Measurements from ENCODE around the gene LCN12.

Gene LCN12

DNA sequence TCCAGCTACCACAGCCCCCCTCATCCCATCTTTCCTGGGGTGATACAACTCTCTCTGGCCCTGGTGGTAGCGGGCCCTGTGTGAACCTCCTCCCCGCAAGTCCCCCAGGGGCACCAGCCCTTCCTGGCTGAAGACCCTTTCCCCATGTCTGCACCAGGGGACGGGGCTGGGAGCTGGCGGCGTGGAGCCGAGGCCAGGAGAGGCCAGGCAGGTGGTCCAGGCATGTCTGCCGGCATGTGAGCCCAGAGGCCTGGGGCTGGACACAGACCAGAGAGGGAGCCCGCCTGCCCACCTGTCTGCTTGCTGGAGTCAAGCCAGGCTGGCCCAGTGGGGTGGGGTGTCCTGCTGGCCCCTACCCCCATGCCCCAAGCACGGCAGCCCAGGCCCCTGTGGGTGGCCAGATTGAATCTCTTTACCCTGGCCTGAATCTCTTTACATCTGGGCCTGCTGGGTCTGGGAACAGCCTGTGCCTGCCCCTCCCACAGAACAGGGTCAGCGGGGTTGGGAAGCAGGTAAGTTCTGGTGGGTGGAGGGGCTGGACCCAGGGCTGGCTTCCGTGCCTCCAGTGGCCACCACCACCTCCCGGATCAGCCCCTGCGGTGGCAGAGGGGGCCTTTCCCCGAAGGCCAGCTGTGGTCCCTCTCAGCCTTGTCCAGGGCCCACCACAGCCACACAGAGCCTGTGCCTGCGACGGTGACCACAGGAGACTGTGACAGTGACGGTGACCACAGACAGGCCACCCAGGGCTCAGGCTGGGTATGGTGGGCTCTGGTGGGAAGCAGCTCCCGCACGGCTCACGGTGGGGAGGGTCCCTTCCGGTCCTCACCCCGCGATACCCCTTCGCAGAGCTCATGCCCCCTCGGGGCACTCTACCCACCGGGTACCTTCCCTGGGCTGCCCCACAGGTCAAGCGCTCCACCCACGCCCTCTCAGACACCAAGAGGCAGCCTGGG, 7.1 kb downstream of the LCN12 start:
- DNase-seq: no peak

DNA sequence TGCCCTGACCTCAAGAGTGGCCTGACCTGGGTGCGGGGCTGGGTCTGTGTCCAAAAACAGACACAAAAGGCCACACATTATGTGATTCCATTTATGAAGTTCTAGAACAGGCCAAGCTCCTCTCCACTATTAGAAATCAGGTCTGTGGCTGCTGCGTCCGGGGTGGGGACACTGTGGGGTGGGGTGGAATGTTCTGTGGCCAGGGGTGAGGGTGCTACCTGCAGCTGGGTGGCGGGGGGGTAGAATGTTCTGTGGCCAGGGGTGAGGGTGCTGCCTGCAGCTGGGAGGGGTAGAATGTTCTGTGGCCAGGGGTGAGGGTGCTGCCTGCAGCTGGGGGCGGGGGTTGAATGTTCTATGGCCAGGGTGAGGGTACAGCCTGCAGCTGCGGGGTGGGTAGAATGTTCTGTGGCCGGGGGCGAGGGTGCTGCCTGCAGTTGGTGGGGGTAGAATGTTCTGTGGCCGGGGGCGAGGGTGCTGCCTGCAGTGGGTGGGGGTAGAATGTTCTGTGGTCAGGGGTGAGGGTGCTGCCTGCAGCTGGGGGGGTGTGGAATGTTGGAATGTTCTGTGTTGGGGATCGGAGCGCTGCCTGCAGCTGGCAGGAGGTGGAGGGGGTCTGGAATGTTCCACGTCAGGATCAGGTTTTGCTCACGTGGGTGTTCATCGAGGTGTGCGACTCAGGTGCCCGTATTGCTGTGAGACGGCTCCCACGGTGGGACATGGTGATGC, 8.3 kb downstream of the LCN12 start:
- peak; percentile 58 for DNase-seq

DNA sequence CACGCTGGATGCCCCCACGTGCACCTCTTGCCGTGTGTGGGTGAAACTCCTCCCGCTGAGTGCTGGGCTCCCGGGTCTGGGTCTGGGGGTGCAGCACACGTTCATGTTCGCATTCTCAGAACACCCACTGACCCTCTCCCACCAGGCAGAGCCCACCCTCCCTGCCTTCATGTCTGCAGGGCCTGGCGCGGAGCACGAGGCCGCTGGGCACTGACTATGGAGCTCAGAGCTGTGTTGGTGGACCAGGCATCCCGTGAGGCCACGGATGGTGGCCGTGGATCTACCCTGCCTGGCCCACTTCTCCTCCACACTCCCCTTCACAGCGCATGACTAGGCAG, 8.8 kb downstream of the LCN12 start:
- DNase-seq: no peak

DNA sequence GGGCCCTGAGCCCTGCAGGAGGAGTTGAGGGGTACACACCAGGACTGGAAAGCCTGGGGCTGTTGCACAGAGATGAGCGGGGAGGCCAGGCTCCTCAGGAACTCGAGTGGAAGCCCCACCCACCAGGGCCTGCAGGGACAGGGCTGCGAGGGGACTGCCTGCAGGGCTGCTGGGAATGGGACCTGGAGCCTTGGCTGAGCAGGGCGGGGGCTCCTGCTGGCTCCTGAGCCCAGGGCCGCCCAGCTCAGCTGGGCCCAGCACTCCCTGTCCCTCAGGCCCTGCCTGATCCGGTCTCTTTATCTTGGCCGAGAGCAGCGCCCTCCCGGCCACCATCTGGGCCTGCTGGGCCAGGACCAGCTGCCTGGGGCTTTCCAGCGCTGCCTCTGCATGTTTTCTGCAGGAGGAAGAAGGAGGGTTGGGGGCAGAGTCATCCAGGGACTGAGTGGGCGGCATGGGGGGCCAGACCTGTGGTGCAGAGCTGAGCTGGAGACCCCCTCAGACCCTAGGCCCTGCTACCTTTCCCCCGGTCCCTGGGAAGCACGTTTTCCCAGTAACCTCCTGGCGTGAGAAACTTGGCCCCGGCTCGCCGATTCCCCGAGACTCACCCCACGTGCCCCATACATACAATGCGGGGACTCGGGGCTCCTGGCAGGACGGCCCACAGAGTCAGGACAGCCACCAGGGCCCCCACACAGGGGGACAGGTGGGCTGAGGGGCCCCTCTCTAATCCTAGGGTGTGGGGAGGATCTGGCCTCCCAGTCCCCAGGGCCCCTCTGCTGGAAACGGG, 9.4 kb downstream of the LCN12 start:
- DNase-seq: no peak

DNA sequence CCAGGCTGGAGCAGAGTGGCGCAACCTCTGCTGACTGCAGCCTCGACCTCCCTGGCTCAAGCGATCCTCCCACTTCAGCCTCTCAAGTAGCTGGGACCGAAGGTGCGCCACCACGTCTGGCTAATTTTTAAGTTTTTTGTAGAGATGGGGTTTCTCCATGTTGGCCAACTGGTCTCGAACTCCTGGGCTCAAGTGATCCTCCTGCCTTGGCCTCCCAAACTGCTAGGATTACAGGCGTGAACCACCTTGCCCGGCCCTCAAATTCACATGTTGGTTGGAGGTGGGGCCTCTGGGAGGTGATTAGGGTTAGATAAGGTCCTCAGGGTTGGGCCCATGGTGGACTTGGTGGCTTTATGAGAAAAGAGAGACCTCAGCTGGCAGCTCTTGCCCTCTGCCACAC, 10.1 kb downstream of the LCN12 start:
- no peak for DNase-seq

DNA sequence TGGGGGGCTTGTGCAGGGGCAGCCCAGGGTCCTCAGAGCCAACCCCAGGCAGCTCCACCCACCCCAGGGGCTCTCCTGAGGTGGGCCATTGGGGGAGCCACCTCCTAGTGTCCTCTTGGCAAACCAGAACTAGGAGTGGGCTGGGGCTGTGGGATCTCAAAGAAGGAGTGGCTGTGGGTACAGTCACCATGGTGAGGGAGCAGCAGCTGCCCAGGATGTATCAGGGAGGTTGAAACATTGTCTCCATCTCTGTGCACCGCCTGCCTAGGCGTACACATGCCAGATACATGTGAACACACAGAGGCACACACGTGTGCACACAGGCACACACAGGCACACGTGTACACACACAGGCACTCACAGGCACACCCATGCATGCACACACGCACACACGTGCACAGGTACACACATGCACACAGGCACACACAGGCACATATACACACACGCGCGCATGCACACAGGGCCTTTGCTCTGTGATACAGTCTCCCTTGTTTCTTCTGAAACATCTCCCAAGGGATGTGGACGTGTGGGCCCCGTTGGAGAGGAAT, 10.7 kb downstream of the LCN12 start:
- DNase-seq: no peak

DNA sequence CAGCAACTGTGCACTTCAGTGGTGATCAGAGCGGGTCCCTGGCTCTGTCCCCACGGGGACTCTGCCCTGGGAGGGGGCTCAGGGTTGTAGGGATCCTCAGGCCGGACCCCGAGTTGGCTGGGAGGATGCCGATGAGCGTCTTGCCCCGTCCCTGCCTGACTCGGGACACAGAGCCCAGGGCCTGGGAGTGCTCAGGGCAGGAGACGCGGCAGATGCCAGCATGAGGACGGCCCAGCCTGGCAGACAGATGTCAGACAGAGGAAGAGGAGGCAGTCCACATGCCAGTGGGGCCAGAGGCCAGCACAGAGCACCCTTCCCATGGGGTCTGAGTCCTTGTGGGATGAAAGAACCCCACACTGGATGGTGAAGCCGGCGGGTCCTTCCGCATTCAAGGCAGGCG, 11.3 kb downstream of the LCN12 start:
- no peak for DNase-seq

DNA sequence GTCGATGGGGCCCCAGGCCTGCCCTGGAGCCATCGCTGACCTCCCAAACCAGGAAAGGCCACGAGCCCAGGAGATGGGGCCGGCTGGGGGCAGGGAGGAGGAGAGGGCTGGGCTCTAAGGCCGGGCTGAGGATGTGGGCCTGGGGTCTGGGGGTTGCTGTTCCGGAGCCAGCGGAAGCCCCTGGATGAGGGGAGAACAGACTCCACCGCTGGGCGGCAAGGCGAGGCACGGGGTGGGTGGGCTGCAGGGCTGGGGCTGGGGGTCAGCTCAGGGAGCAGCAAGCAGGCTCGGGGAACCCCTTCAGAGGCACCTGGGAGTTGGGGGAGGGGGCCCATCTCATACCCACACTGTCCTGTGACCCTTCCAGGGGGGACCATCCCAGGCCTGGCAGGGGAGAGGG, 11.7 kb downstream of the LCN12 start:
- no peak for DNase-seq

DNA sequence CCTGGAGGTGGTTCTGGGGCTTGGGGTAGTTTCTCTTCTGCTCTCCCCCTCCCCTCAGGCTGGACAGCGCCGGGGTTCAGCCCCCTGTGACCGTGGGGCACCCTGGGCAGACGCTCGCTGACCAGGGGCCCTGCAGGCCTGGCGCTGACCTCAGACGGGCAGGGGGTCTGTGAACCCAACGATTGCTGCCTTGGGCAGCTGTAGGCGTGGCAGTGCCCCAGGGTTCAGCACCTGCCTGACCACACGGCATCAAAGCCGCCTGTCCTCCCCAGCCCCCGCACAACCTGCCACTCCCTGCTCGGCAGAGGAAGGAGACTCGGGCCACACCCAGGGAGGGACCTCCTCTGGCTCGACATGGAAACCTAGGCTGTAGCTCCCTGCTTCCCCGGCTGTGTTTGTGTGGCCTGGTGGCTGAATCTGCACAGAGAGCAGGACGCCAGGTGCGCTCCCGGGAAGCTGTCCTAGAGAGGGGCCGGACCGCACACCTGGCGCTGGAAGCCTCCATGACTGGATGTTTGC, 12.2 kb downstream of the LCN12 start:
- DNase-seq: no peak

DNA sequence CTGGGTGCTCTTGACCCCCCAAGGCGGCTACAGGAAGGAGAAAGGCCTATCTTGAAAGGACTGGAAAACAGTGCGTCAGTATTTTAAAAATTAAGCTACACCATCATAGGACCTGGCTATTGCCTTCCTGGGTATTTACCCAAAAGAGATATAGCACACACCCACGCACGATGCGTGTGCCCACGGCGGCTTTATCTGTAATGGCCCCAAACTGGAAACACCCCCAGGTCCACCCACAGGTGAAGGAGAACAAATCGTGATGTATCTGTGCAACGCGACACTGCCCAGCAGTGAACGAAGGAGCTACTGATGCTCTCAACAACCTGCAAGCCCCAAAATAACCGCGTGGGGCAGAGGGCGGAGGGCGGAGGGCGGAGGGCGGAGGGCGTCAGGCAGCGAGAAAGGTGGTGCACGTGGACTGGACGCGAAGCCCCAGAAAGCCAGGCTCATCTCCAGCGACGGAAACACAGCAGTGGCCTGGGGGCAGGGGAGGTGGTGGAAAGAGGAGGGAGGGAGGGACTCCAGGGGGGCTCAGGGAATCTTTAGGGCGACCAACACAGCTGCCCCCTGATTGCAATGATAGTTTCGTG, 12.9 kb downstream of the LCN12 start:
- no peak for DNase-seq

DNA sequence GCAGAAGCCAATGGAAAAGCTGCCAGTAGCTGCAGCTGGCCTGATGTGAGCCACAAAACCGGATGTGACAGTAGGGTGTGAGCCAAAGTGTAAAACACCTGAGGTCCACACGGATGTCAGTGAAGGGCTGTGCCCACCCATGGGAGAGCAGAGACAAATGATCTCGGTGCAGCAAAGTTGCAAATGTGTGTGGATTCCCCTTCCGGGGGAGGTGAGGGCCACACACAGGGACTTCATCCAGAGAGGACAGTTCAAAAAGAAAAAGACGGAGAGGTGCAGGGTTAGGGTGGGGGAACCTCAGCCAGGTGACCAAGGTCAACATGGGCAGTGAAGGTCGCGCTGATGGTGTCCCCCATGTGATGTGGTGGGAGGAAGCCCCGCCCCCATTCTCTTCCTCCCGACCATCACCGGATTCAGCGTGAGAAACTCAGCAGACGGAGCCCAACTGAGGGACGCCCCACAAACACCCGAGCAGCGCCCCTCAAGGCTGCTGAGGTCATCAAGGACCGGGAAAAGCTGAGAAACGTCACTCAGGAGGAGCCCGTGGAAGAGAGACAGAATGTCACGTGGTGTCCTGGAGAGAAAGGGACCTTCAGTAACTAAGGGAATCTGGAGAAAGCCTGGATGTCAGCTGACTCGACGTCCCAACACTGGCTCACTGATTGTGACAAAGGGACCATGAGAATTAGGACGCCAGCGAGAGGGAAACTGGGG, 13.9 kb downstream of the LCN12 start:
- peak; percentile 77 for DNase-seq

DNA sequence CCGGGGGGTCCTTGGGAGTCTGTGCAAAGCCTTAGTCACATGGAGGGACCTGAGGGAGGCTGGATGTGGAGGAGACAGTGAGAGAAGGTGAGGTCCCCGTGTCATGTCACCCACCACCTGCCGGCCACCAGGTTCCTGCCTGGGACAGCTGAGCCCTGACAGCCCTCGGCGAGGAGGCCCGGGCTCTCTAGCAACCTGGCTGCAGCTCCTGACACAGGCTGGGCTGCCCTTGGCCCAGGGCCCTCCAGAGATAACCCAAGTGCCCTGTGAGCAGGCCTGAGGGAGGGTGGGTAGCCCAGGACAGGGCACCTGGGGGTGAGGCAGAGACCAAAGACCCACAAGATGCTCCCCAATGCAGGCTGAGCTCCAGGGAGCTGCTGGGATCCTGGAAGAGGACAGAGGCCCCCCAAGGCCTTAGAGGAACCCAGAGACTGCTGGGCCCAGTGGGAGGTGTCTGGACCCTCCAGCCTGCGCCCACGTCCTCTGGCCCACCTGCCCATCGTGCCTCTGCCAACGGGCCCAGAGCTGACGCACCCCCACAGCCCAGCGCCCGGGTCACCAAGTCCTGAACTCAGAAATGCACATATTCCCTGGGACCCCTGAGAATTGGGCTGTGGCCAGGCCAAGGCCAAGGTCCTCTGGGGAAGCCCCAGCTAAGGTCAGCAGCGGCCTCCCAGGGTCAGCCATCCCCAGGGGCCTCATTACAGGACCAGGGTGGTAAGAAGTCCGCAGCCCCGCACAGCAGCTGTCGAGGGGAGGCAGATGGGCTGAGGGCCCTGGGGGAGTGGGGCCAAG, 16.5 kb downstream of the LCN12 start:
- DNase-seq: no peak

DNA sequence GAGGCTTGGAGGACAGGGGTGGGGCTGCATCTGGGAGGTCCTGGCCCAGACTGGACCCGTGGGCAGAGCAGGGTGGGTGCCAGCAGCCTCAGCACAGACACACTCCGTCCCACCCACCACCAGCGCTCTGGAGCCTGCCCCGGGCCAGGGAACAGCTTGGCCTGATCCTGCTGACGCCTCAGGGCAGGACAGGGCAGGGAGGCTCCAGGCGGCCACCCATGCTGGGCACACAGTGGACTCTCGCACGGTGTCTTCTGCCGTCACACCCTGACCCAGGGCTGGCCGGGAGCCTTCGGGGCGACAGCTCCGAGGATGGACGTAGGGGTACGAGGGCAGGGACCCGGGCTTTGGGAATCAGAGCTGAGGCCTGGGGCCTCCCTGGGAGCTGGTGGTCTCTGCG, 17.1 kb downstream of the LCN12 start:
- no peak for DNase-seq

DNA sequence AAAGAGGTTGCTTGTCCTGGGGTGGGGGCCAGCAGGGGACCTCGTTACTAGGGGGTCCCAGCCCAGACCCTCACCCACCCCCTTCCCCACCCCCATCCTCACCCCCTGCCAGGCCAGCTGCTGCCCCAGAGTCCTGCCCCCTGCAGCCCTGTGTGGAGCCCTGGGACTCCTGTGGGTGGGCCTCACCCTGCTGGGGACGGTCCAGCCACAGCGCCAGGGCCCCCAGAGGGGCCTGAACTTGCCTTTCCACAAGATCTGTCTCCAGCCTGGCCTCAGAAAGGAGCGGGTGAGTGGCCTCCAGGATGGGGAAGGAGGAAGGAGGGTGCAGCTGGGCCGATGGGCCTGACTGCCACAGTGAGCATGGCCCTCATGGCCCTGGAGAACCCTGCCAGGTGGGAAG, 17.7 kb downstream of the LCN12 start:
- DNase-seq: no peak

DNA sequence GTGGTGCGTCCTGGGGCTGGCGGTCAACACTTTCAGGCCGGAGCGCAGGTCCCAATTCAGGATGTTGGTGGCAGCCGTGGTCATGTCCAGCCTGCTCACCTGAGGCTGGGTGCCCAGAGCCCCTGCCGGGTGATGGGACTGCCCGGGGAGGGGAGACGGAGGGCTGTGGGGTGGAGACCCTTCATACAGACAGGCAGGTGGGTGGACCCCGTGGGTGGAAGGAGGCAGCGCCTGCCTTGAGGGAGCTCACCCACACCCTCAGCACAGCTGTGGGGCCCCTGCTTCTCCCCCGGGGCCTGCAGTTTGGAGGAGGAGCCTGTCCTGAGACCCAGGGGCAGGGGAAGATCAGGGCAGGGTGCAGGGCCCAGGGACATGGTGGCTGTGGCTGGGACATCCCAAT, 18.3 kb downstream of the LCN12 start:
- DNase-seq: no peak

DNA sequence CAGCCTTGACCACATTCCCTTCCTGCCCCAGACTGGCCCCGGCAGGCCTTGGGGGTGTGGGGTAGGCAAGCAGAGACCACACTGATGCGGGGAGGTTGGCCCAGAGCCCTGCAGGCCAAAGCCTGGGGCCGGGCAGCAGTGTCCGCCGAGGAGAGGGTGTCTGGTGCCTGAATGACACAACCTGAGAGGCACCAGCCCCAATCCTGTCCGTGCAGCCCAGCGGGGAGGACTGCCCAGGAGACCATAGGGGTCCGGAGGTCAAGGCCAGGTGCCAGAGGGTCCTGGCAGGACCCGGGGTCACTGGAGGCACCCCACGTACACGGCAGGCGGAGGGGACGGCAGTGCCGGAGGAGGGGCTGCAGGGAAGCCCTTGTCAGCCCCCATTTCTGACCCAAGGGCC, 19.7 kb downstream of the LCN12 start:
- DNase-seq: no peak

DNA sequence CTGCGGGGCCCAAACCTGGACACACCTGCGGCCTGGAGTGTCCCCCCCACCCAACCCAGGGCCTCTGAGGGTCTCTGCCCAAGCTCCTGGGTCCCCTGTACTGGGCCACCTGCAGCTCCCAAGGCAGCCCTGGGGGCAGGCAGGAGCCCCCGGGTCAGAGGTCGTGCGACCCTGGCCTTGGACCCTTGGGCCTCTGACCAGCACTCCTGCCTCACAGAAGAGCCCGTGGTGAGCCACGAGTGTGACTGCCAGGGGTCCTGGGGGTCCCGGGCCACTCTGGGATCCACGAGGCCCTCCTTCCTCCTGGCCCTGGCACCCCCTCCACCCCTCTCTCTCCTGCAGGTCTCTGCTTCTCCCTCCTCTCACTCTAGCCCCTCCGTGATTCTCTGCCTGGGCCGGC, 20.3 kb downstream of the LCN12 start:
- no peak for DNase-seq

DNA sequence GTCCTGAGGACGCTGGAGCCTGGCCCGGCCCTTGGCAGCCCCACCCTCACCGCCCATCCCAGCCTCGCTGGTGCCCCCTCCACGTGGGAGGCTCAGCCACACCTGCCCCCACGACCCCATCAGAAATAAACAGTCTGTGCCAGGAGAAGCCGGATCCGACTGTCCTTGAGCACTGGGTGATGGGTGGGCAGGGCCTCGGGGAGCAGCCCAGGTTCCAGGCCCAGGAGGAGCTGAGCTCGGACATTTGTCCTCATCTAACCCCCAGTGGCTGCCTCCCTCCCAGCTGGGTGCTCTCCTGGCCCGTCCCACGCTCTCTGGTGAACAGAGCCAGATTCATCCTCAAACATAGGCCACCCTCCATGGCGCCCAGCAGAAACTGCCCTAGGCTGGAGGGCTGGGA, 20.7 kb downstream of the LCN12 start:
- DNase-seq: no peak

DNA sequence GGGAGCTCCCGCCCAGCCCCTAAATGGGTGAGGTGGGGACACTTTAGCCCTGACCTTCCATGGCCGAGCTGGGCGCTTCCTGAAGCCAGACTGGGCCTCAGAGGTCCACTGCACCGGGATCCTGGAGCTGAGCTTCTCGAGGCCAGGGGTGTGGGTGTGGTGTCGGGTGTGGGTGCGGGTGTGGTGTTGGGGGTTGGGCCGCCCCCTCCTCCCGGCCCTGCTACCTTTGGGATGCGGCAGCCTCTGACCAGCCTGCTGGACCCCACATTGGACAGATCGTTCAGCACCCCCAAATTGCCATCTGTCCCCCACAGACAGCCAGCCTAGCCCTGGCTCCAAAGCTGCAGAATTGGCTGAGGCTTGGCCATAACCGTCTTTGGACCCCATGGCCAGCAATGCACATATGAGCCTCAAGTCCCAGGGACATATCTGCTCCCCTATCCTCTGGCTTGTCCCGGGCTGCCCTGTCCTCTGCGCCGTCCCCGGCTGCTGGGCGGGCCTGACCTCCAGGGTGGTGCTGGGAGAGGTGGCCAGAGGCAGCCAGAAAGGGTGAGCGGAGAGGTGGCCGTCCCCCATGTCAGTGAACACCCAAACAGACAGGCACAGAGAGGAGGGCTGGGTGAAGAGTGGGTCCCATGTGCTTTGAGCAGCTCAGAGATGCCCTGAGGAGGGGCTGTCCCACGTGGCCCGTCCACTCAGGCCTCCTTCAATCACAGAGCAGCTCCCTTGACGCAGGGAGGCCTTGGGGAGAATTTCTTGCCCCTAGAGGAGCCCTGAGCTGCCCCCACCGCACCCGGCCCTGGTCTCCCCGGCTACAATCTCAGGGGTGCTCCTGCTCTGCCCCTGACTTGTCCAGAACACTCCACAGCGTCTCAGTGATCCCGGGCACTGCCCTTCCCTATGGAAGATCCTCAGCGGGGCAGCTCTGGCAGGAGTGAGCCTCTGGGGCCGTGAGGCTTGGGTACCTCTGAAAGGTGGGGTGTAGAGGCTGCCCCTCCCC, 21.8 kb downstream of the LCN12 start:
- DNase-seq: no peak
